SK-N-SH treated with all-trans-retinoic acid at 6 μM for 48 hours (cell line): ENCODE results near the gene MAP1B.
A peak's percentile ranks its signal among the peaks of the same experiment; 100 is the strongest.

Experiments
- ATAC-seq: fragments of 200-7000 bp; cut with Tn5 transposase; 3 replicates; pipeline ENCODE4 v1.9.1; 2020; ENCODE audit warnings: mild to moderate bottlenecking, moderate library complexity
- ARNTL ChIP-seq: fragments of 450-650 bp; formaldehyde crosslinking; IDR thresholded peaks from 2 replicates; pipeline ENCODE4 v1.5.0; 2020; ENCODE audit warnings: low read depth, mild to moderate bottlenecking, moderate library complexity, borderline replicate concordance
- BACH2 ChIP-seq: fragments of 250-450 bp; sonication (Bioruptor Pico); IDR thresholded peaks from 2 replicates; pipeline ENCODE4 v1.9.0; 2021; ENCODE audit warnings: mild to moderate bottlenecking, borderline replicate concordance
- CSDC2 ChIP-seq: fragments of 250-450 bp; sonication (Bioruptor Pico); IDR thresholded peaks from 2 replicates; pipeline ENCODE4 v1.5.0; 2020; ENCODE audit warnings: mild to moderate bottlenecking, moderate library complexity
- ESRRG ChIP-seq: fragments of 250-450 bp; sonication (Bioruptor Pico); IDR thresholded peaks from 2 replicates; pipeline ENCODE4 v1.6.1; 2021; ENCODE audit warnings: mild to moderate bottlenecking
- GLIS3 ChIP-seq: fragments of 250-450 bp; sonication (Bioruptor Pico); IDR thresholded peaks from 2 replicates; pipeline ENCODE4 v1.5.0; 2020; ENCODE audit warnings: mild to moderate bottlenecking, moderate library complexity
- OSR1 ChIP-seq: fragments of 250-450 bp; sonication (Bioruptor Pico); IDR thresholded peaks from 2 replicates; pipeline ENCODE4 v1.8.0; 2022; ENCODE audit warnings: moderate library complexity, mild to moderate bottlenecking, inconsistent platforms
- PPARA ChIP-seq: fragments of 250-450 bp; sonication (Bioruptor Pico); IDR thresholded peaks from 2 replicates; pipeline ENCODE4 v1.5.0; 2020; ENCODE audit warnings: mild to moderate bottlenecking, borderline replicate concordance
- RARB ChIP-seq: fragments of 250-450 bp; sonication (Bioruptor Pico); IDR thresholded peaks from 2 replicates; pipeline ENCODE4 v1.8.0; 2021; ENCODE audit warnings: mild to moderate bottlenecking, moderate library complexity
- SNAI2 ChIP-seq: fragments of 250-450 bp; sonication (Bioruptor Pico); IDR thresholded peaks from 2 replicates; pipeline ENCODE4 v1.5.0; 2020; ENCODE audit warnings: mild to moderate bottlenecking, moderate library complexity
- TOX ChIP-seq: fragments of 250-450 bp; sonication (Bioruptor Pico); IDR thresholded peaks from 2 replicates; pipeline ENCODE4 v1.8.0; 2021; ENCODE audit warnings: mild to moderate bottlenecking, moderate library complexity, borderline replicate concordance
- ZC3H10 ChIP-seq: fragments of 250-450 bp; sonication (Bioruptor Pico); IDR thresholded peaks from 2 replicates; pipeline ENCODE4 v1.5.1; 2021; ENCODE audit warnings: mild to moderate bottlenecking, moderate library complexity
- ZFP3 ChIP-seq: fragments of 250-450 bp; sonication (Bioruptor Pico); IDR thresholded peaks from 2 replicates; pipeline ENCODE4 v1.5.0; 2020; ENCODE audit warnings: mild to moderate bottlenecking, moderate library complexity
- ZFP30 ChIP-seq: fragments of 450-650 bp; formaldehyde crosslinking; IDR thresholded peaks from 2 replicates; pipeline ENCODE4 v1.5.0; 2022; ENCODE audit warnings: mild to moderate bottlenecking, moderate library complexity
- ZNF70 ChIP-seq: fragments of 450-650 bp; formaldehyde crosslinking; IDR thresholded peaks from 2 replicates; pipeline ENCODE4 v1.5.0; 2020; ENCODE audit warnings: mild to moderate bottlenecking, moderate library complexity
- ZNF8 ChIP-seq: fragments of 450-650 bp; formaldehyde crosslinking; IDR thresholded peaks from 2 replicates; pipeline ENCODE4 v1.5.0; 2020; ENCODE audit warnings: mild to moderate bottlenecking, moderate library complexity
- TF ChIP-seq, protein P1 (sequence below): fragments of 250-450 bp; sonication (Bioruptor Pico); IDR thresholded peaks from 2 replicates; pipeline ENCODE4 v1.5.0; 2020; ENCODE audit warnings: mild to moderate bottlenecking, moderate library complexity
- TF ChIP-seq, protein P2 (sequence below): fragments of 250-450 bp; sonication (Bioruptor Pico); IDR thresholded peaks from 2 replicates; pipeline ENCODE4 v1.8.0; 2020; ENCODE audit warnings: mild to moderate bottlenecking, moderate library complexity, borderline replicate concordance
- TF ChIP-seq, protein P3 (sequence below): fragments of 250-450 bp; sonication (Bioruptor Pico); IDR thresholded peaks from 2 replicates; pipeline ENCODE4 v1.5.1; 2021; ENCODE audit warnings: mild to moderate bottlenecking, moderate library complexity
- TF ChIP-seq, protein P4 (sequence below): fragments of 250-450 bp; sonication (Bioruptor Pico); IDR thresholded peaks from 2 replicates; pipeline ENCODE4 v1.5.1; 2020; ENCODE audit warnings: low read depth, mild to moderate bottlenecking, moderate library complexity
- TF ChIP-seq, protein P5 (sequence below): fragments of 250-450 bp; sonication (Bioruptor Pico); IDR thresholded peaks from 2 replicates; pipeline ENCODE4 v1.8.0; 2021; ENCODE audit warnings: low read depth, mild to moderate bottlenecking, moderate library complexity, borderline replicate concordance

MAP1B gene

DNA sequence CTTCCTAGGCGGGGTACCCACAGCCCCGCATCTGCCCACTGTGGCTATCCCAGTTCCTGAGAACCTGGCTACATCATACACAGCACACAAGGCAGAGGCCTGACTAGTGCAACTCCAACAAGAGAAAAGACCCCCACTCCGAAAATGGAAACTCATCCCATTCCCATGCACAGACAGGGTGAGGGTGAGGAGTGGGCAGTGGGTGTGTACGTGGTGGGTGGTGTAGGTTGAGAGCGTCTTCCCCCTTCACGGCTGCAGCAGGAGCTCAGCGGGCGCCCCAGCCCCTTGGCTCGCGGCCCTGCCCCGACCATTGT is 501 bp upstream of the MAP1B start:
- TF ChIP-seq, protein P1, sequence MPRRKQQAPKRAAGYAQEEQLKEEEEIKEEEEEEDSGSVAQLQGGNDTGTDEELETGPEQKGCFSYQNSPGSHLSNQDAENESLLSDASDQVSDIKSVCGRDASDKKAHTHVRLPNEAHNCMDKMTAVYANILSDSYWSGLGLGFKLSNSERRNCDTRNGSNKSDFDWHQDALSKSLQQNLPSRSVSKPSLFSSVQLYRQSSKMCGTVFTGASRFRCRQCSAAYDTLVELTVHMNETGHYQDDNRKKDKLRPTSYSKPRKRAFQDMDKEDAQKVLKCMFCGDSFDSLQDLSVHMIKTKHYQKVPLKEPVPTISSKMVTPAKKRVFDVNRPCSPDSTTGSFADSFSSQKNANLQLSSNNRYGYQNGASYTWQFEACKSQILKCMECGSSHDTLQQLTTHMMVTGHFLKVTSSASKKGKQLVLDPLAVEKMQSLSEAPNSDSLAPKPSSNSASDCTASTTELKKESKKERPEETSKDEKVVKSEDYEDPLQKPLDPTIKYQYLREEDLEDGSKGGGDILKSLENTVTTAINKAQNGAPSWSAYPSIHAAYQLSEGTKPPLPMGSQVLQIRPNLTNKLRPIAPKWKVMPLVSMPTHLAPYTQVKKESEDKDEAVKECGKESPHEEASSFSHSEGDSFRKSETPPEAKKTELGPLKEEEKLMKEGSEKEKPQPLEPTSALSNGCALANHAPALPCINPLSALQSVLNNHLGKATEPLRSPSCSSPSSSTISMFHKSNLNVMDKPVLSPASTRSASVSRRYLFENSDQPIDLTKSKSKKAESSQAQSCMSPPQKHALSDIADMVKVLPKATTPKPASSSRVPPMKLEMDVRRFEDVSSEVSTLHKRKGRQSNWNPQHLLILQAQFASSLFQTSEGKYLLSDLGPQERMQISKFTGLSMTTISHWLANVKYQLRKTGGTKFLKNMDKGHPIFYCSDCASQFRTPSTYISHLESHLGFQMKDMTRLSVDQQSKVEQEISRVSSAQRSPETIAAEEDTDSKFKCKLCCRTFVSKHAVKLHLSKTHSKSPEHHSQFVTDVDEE = peak; percentile 14; the same call in 1 of the 2 replicates
- TF ChIP-seq TOX = no peak
- TF ChIP-seq GLIS3 (CRISPR knock-in tag) = no peak; the same call in 1 of the 2 replicates
- TF ChIP-seq ARNTL (CRISPR knock-in tag) = no peak
- TF ChIP-seq ZFP30 (CRISPR knock-in tag) = no peak
- TF ChIP-seq RARB (CRISPR knock-in tag) = no peak
- TF ChIP-seq, protein P2, sequence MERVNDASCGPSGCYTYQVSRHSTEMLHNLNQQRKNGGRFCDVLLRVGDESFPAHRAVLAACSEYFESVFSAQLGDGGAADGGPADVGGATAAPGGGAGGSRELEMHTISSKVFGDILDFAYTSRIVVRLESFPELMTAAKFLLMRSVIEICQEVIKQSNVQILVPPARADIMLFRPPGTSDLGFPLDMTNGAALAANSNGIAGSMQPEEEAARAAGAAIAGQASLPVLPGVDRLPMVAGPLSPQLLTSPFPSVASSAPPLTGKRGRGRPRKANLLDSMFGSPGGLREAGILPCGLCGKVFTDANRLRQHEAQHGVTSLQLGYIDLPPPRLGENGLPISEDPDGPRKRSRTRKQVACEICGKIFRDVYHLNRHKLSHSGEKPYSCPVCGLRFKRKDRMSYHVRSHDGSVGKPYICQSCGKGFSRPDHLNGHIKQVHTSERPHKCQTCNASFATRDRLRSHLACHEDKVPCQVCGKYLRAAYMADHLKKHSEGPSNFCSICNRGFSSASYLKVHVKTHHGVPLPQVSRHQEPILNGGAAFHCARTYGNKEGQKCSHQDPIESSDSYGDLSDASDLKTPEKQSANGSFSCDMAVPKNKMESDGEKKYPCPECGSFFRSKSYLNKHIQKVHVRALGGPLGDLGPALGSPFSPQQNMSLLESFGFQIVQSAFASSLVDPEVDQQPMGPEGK (CRISPR knock-in tag) = no peak
- TF ChIP-seq PPARA (CRISPR knock-in tag) = no peak
- TF ChIP-seq ZNF8 (CRISPR knock-in tag) = no peak
- TF ChIP-seq OSR1 = no peak
- TF ChIP-seq ZC3H10 (CRISPR knock-in tag) = no peak
- TF ChIP-seq SNAI2 (CRISPR knock-in tag) = no peak
- 0 out of 2 replicates have a peak, but pooled peaks have one; percentile 27 for TF ChIP-seq ZFP3
- TF ChIP-seq BACH2 (CRISPR knock-in tag) = no peak
- TF ChIP-seq CSDC2 (CRISPR knock-in tag) = 0 out of 2 replicates have a peak, but pooled peaks have one; percentile 31
- TF ChIP-seq ZNF70 (CRISPR knock-in tag) = no peak
- TF ChIP-seq, protein P3, sequence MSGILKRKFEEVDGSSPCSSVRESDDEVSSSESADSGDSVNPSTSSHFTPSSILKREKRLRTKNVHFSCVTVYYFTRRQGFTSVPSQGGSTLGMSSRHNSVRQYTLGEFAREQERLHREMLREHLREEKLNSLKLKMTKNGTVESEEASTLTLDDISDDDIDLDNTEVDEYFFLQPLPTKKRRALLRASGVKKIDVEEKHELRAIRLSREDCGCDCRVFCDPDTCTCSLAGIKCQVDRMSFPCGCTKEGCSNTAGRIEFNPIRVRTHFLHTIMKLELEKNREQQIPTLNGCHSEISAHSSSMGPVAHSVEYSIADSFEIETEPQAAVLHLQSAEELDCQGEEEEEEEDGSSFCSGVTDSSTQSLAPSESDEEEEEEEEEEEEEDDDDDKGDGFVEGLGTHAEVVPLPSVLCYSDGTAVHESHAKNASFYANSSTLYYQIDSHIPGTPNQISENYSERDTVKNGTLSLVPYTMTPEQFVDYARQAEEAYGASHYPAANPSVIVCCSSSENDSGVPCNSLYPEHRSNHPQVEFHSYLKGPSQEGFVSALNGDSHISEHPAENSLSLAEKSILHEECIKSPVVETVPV (CRISPR knock-in tag) = no peak
- TF ChIP-seq, protein P4, sequence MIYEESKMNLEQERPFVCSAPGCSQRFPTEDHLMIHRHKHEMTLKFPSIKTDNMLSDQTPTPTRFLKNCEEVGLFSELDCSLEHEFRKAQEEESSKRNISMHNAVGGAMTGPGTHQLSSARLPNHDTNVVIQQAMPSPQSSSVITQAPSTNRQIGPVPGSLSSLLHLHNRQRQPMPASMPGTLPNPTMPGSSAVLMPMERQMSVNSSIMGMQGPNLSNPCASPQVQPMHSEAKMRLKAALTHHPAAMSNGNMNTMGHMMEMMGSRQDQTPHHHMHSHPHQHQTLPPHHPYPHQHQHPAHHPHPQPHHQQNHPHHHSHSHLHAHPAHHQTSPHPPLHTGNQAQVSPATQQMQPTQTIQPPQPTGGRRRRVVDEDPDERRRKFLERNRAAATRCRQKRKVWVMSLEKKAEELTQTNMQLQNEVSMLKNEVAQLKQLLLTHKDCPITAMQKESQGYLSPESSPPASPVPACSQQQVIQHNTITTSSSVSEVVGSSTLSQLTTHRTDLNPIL = no peak
- TF ChIP-seq ESRRG (CRISPR knock-in tag) = no peak
- TF ChIP-seq, protein P5, sequence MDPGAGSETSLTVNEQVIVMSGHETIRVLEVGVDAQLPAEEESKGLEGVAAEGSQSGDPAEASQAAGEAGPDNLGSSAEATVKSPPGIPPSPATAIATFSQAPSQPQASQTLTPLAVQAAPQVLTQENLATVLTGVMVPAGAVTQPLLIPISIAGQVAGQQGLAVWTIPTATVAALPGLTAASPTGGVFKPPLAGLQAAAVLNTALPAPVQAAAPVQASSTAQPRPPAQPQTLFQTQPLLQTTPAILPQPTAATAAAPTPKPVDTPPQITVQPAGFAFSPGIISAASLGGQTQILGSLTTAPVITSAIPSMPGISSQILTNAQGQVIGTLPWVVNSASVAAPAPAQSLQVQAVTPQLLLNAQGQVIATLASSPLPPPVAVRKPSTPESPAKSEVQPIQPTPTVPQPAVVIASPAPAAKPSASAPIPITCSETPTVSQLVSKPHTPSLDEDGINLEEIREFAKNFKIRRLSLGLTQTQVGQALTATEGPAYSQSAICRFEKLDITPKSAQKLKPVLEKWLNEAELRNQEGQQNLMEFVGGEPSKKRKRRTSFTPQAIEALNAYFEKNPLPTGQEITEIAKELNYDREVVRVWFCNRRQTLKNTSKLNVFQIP (CRISPR knock-in tag) = no peak
- TF ChIP-seq, all 23 proteins: peak for 3
- ATAC-seq = peak; percentile 5

DNA sequence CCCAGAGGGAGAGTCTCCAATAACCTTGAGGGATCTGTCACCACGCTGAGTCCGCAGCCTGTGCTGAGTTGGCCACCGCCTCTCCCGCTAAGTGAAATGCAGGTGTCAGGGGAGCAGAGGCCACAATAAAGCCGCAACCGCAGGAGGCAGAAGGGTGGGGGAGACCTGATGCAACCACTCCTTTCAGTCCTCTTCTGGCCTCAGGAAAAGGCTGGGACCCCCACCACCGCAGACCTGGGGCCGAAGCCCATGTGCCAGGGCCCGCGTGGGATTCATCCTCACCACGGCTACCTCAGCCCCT is 576 bp downstream of the MAP1B start:
- ATAC-seq = peak; percentile 30

More for the DNA sequence above, 576 bp downstream of the MAP1B start:
- TF ChIP-seq, protein P5 (CRISPR knock-in tag) = no peak
- TF ChIP-seq, protein P3 (CRISPR knock-in tag) = no peak
- TF ChIP-seq ZNF8 (CRISPR knock-in tag) = no peak
- no peak for TF ChIP-seq TOX
- TF ChIP-seq ZFP30 (CRISPR knock-in tag) = no peak
- no peak for TF ChIP-seq RARB (CRISPR knock-in tag)
